IMR-90 (cell line): Measurements from ENCODE around the gene FOXO6. TPM values are rescaled to one million over a fixed set of nuclear protein-coding genes. Genes with fewer than 3 reads are reported as not detected.

Source experiments
- ATAC-seq: fragments of 200-7000 bp; cut with Tn5 transposase; 2 replicates; pipeline ENCODE4 v1.9.1; 2020; ENCODE audit warnings: low read depth, mild to moderate bottlenecking, moderate library complexity
- BruUV-seq: library from RNA; stranded (reverse); fragments of 400-500 nt; replicated peaks from 2 replicates; lab custom pipeline; 2021; lab: Mats Ljungman, UMichigan
- CTCF ChIA-PET: fragments of 300-600 bp; formaldehyde crosslinking; extraction: SDS; loops from one replicate; lab custom pipeline; 2021; ENCODE audit warnings: antibody characterized with exemption; lab: Yijun Ruan, JAX
- POLR2A ChIA-PET: fragments of 300-600 bp; sonication (Branson Sonifier 250); formaldehyde crosslinking; loops from one replicate; lab custom pipeline; 2022; ENCODE audit warnings: antibody characterized with exemption; ENCODE audit not compliant: unreplicated experiment; lab: Charles Lee
- DNase-seq: peaks from one replicate; pipeline ENCODE4 v3.0.0; 2013
- H2AFZ ChIP-seq: replicated peaks from 2 replicates; pipeline ENCODE3; 2013; ENCODE audit warnings: low read length, mild to moderate bottlenecking; ENCODE audit not compliant: poor library complexity
- H2AK5ac ChIP-seq: 2 replicates; pipeline ENCODE4 v1.6.1; 2013; ENCODE audit warnings: low read depth, low read length, inconsistent platforms
- H2AK9ac ChIP-seq: replicated peaks from 2 replicates; pipeline ENCODE3; 2013; ENCODE audit warnings: mild to moderate bottlenecking, low read depth, low read length, moderate library complexity; ENCODE audit not compliant: poor library complexity
- H2BK120ac ChIP-seq: 2 replicates; pipeline ENCODE4 v1.6.1; 2013; ENCODE audit warnings: low read depth, low read length, inconsistent platforms
- H2BK15ac ChIP-seq: 3 replicates; pipeline ENCODE4 v1.6.1; 2013; ENCODE audit warnings: low read depth, low read length, inconsistent platforms
- H2BK20ac ChIP-seq: 2 replicates; pipeline ENCODE4 v1.6.1; 2013; ENCODE audit warnings: low read depth, mild to moderate bottlenecking, inconsistent platforms, low read length, moderate library complexity
- H2BK5ac ChIP-seq: 2 replicates; pipeline ENCODE4 v1.6.1; 2013; ENCODE audit warnings: mild to moderate bottlenecking, low read depth, low read length, inconsistent platforms; ENCODE audit not compliant: poor library complexity, severe bottlenecking
- H3K14ac ChIP-seq: replicated peaks from 2 replicates; pipeline ENCODE4 v1.6.1; 2013; ENCODE audit warnings: low read depth, low read length, inconsistent platforms
- H3K18ac ChIP-seq: 2 replicates; pipeline ENCODE4 v1.6.1; 2013; ENCODE audit warnings: low read depth, low read length, control low read depth
- H3K23ac ChIP-seq: 2 replicates; pipeline ENCODE4 v1.6.1; 2013; ENCODE audit warnings: low read depth, low read length, inconsistent platforms
- H3K27ac ChIP-seq: 2 replicates; pipeline ENCODE4 v1.5.1; 2013; ENCODE audit warnings: mild to moderate bottlenecking, control low read depth, low read length; ENCODE audit not compliant: insufficient read depth
- H3K27me3 ChIP-seq: 2 replicates; pipeline ENCODE4 v1.6.1; 2013; ENCODE audit warnings: low read length; ENCODE audit not compliant: control insufficient read depth, insufficient read depth
- H3K36me3 ChIP-seq: 2 replicates; pipeline ENCODE4 v1.6.1; 2013; ENCODE audit warnings: low read length, mixed read lengths; ENCODE audit not compliant: control insufficient read depth, insufficient read depth
- H3K4ac ChIP-seq: 2 replicates; pipeline ENCODE4 v1.6.1; 2013; ENCODE audit warnings: low read depth, low read length, inconsistent platforms
- H3K4me1 ChIP-seq: 2 replicates; pipeline ENCODE4 v1.6.1; 2013; ENCODE audit warnings: low read length, mixed read lengths; ENCODE audit not compliant: control insufficient read depth, insufficient read depth
- H3K4me2 ChIP-seq: 2 replicates; pipeline ENCODE4 v1.6.1; 2013; ENCODE audit warnings: low read depth, mild to moderate bottlenecking, control low read depth, low read length, moderate library complexity
- H3K4me3 ChIP-seq: 2 replicates; pipeline ENCODE4 v1.5.1; 2013; ENCODE audit warnings: low read depth, mild to moderate bottlenecking, control low read depth, low read length, moderate library complexity; ENCODE audit not compliant: insufficient read depth
- H3K56ac ChIP-seq: 2 replicates; pipeline ENCODE4 v1.6.1; 2013; ENCODE audit warnings: low read length, inconsistent platforms; ENCODE audit not compliant: insufficient read depth; ENCODE audit errors: extremely low read depth
- H3K79me1 ChIP-seq, 2 experiments: 2 replicates each; pipeline ENCODE4 v1.6.1; 2013; ENCODE audit warnings: low read length in 2 of 2, inconsistent platforms in 1 of 2, low read depth in 1 of 2
- H3K9ac ChIP-seq: 2 replicates; pipeline ENCODE4 v1.6.1; 2013; ENCODE audit warnings: low read depth, low read length, control low read depth
- H3K9me1 ChIP-seq: 2 replicates; pipeline ENCODE4 v1.6.1; 2013; ENCODE audit warnings: low read length, inconsistent platforms; ENCODE audit not compliant: insufficient read depth
- H3K9me3 ChIP-seq: 2 replicates; pipeline ENCODE4 v1.6.1; 2013; ENCODE audit warnings: low read length; ENCODE audit not compliant: control insufficient read depth, insufficient read depth
- H4K20me1 ChIP-seq: 2 replicates; pipeline ENCODE4 v1.6.1; 2013; ENCODE audit warnings: low read length, inconsistent platforms; ENCODE audit not compliant: insufficient read depth
- H4K5ac ChIP-seq: 2 replicates; pipeline ENCODE4 v1.6.1; 2013; ENCODE audit warnings: mild to moderate bottlenecking, low read depth, low read length, control low read depth
- H4K8ac ChIP-seq, 2 experiments: 2 replicates each; pipeline ENCODE4 v1.6.1; 2013; ENCODE audit warnings: low read depth in 2 of 2, low read length in 2 of 2, control low read depth in 1 of 2, inconsistent platforms in 1 of 2
- H4K91ac ChIP-seq: 2 replicates; pipeline ENCODE4 v1.6.1; 2013; ENCODE audit warnings: low read depth, low read length, inconsistent platforms; ENCODE audit not compliant: insufficient read depth
- BHLHE40 ChIP-seq: fragments of 150-350 bp; IDR thresholded peaks from 2 replicates; pipeline ENCODE4 v1.6.1; 2016; ENCODE audit warnings: mild to moderate bottlenecking, low read depth, low read length
- CEBPB ChIP-seq: IDR thresholded peaks from 2 replicates; pipeline ENCODE4 v1.6.1; 2012; ENCODE audit warnings: low read depth, low read length, improper control_type of control experiment
- CHD1 ChIP-seq: IDR thresholded peaks from 2 replicates; pipeline ENCODE4 v1.6.1; 2012; ENCODE audit warnings: low read depth, low read length, improper control_type of control experiment
- CTCF ChIP-seq: conservative IDR thresholded peaks from 2 replicates; pipeline ENCODE4 v1.5.1; 2012; ENCODE audit warnings: mild to moderate bottlenecking, low read depth, low read length, improper control_type of control experiment
- ELK1 ChIP-seq: fragments of 150-350 bp; IDR thresholded peaks from 2 replicates; pipeline ENCODE4 v1.6.1; 2016; ENCODE audit warnings: low read depth, mild to moderate bottlenecking, low read length, moderate library complexity, borderline replicate concordance
- FOS ChIP-seq: fragments of 150-350 bp; IDR thresholded peaks from 2 replicates; pipeline ENCODE4 v1.6.1; 2016; ENCODE audit warnings: low read depth, low read length
- MAFK ChIP-seq: IDR thresholded peaks from 2 replicates; pipeline ENCODE4 v1.6.1; 2012; ENCODE audit warnings: low read depth, low read length, improper control_type of control experiment
- MAZ ChIP-seq: IDR thresholded peaks from 2 replicates; pipeline ENCODE4 v1.6.1; 2012; ENCODE audit warnings: low read depth, mild to moderate bottlenecking, low read length, improper control_type of control experiment, moderate library complexity, borderline replicate concordance
- MXI1 ChIP-seq: IDR thresholded peaks from 2 replicates; pipeline ENCODE4 v1.6.1; 2012; ENCODE audit warnings: low read depth, mild to moderate bottlenecking, low read length, moderate library complexity, borderline replicate concordance
- NFE2L2 ChIP-seq: fragments of 150-350 bp; IDR thresholded peaks from 2 replicates; pipeline ENCODE4 v1.6.1; 2016; ENCODE audit warnings: low read depth, mild to moderate bottlenecking, low read length
- RCOR1 ChIP-seq: IDR thresholded peaks from 2 replicates; pipeline ENCODE4 v1.6.1; 2012; ENCODE audit warnings: mild to moderate bottlenecking, low read length, improper control_type of control experiment; ENCODE audit not compliant: insufficient replicate concordance
- RFX5 ChIP-seq: IDR thresholded peaks from 2 replicates; pipeline ENCODE4 v1.8.0; 2012; ENCODE audit warnings: low read depth, mild to moderate bottlenecking, low read length, moderate library complexity
- SMC3 ChIP-seq: fragments of 150-350 bp; IDR thresholded peaks from 2 replicates; pipeline ENCODE4 v1.6.1; 2016; ENCODE audit warnings: low read depth, mild to moderate bottlenecking, antibody characterized with exemption, low read length, moderate library complexity
- WGBS, 2 experiments: methylation state at CpG; one replicate each; pipeline versions ENCODE4 v1.1.5 to v1.1.7; 2013; ENCODE audit warnings: missing lambda C conversion rate in 2 of 2; ENCODE audit not compliant: insufficient read length in 1 of 2; ENCODE audit errors: extremely low coverage in 2 of 2; 5-methylcytosine and 5-hydroxymethylcytosine counted together
- dilution Hi-C: fragments of 300-500 bp; cut with HindIII; formaldehyde crosslinking; loops from one replicate; pipeline ENCODE4 v1.14.3; 2018; ENCODE audit warnings: low sequenced_read_pairs; ENCODE audit not compliant: unreplicated experiment
- in situ Hi-C: fragments of 300-500 bp; cut with MboI; formaldehyde crosslinking; loops from 3 replicates; pipeline ENCODE4 v1.14.3; 2019; ENCODE audit warnings: low sequenced_read_pairs, inconsistent platforms, mixed read lengths
- intact Hi-C: fragments of 100-400 bp; cut with micrococcal nuclease; formaldehyde crosslinking; loops from 2 replicates; pipeline ENCODE4 v1.10.0; 2022
- polyA plus RNA-seq, 3 experiments: library from polyadenylated mRNA; depleted of rRNA; stranded (reverse); fragments of >200 nt; gene quantifications; 2 replicates each; pipeline ENCODE4 v1.2.3, GENCODE V29; 2012; ENCODE audit warnings: low replicate concordance in 1 of 3
- total RNA-seq: library from RNA; depleted of rRNA; stranded (reverse); fragments of >200 nt; gene quantifications from 2 replicates; pipeline ENCODE4 v1.2.3, GENCODE V29; 2012
- TF ChIP-seq, protein P1 (sequence below): fragments of 150-350 bp; IDR thresholded peaks from 2 replicates; pipeline ENCODE4 v1.6.1; 2017; ENCODE audit warnings: mild to moderate bottlenecking, antibody characterized with exemption, low read length, low read depth

FOXO6 gene
- total and polyA plus RNA-seq, 2 of the 4 experiments (the other 2 are of a cell fraction) = not detected

- Histone ChIP-seq H3K18ac (no peak overlapping the region), H3K23ac (no peak overlapping the region), H3K4me2 (no peak overlapping the region), H3K79me1 (no peaks in the 10 kb centered on the region), H2AK5ac (no peak overlapping the region), H2BK15ac (no peak overlapping the region), H3K56ac (no peak overlapping the region), H2BK5ac (no peak overlapping the region), H2BK120ac (no peak overlapping the region), H3K14ac (no peak overlapping the region), H3K4me1 (no peaks in the 10 kb centered on the region), H3K9me1 (no peaks in the 10 kb centered on the region), H4K20me1 (no peaks in the 10 kb centered on the region), H2AK9ac (no peak overlapping the region), H4K5ac (no peak overlapping the region), H4K8ac (no peak overlapping the region), H3K4ac (no peak overlapping the region), H3K9me3 (peaks cover 6% of the 10 kb centered on the region), H3K36me3 (no peaks in the 10 kb centered on the region), H2BK20ac (no peak overlapping the region), H3K4me3 (no peak overlapping the region), H3K9ac (no peak overlapping the region), H3K27me3 (peaks cover 66% of the 10 kb centered on the region), H2AFZ (no peak overlapping the region), H4K91ac (no peak overlapping the region), H3K27ac (no peak overlapping the region)
- ATAC-seq (no peak), DNase-seq (no peak)
- TF ChIP-seq RFX5 (no peak), MAZ (no peak), NFE2L2 (no peak), FOS (no peak), CEBPB (no peak), RCOR1 (no peak), SMC3 (no peak), ELK1 (no peak), MXI1 (no peak), CHD1 (no peak), MAFK (no peak), CTCF (no peak), BHLHE40 (no peak)
- TF ChIP-seq, protein P1, sequence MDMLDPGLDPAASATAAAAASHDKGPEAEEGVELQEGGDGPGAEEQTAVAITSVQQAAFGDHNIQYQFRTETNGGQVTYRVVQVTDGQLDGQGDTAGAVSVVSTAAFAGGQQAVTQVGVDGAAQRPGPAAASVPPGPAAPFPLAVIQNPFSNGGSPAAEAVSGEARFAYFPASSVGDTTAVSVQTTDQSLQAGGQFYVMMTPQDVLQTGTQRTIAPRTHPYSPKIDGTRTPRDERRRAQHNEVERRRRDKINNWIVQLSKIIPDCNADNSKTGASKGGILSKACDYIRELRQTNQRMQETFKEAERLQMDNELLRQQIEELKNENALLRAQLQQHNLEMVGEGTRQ = no peak
- BruUV-seq = no TSS peak
- WGBS, 2 experiments = no CpG with 5 or more reads among the region's 7 CpGs
- ChIA-PET POLR2A (no interaction called here), CTCF (interaction anchor here (0.6 kb wide), 1 partner anchor 127 kb away, joined by 3 read pairs; no protein-coding TSS in a partner anchor)
- in situ Hi-C loops = loop anchor here (25.0 kb wide), 1 partner anchor 373 kb away; no protein-coding TSS in a partner anchor
- intact Hi-C loops = no loop called here
- dilution Hi-C loops = no loop called here
Measured at GRCh38 chr1:41409825-41410224, 48.6 kb downstream of the FOXO6 start.
